Heart left ventricle (tissue), 16 donors: ENCODE results near the gene MAPK1IP1L. TPM values are rescaled to one million over a fixed set of nuclear protein-coding genes. Genes with fewer than 3 reads are reported as not detected.
"Not testable (repeated sequence)": the region's sequence is repeated elsewhere in the genome, so short reads cannot be mapped to it uniquely, and the experiment has no call there.

Source experiments
- ATAC-seq, 4 donors: fragments of 200-7000 bp; cut with Tn5 transposase; one replicate each; pipeline ENCODE4 v1.9.1; 2020 to 2022; ENCODE audit warnings: moderate library complexity in 4 of 4, mild to moderate bottlenecking in 3 of 4, moderate number of reproducible peaks in 1 of 4
- DNase-seq, 5 donors: peaks; one replicate each; pipeline ENCODE4 v3.0.0-alpha.2; 2020
- H3K27ac ChIP-seq, 12 donors: fragments of 200-600 bp; sonication (generic) in 4 of 12; one replicate each; pipeline versions ENCODE4 v1.5.0 to v1.8.0; 2016 to 2022; ENCODE audit warnings: mild to moderate bottlenecking in 2 of 12
- H3K27me3 ChIP-seq, 9 donors: fragments of 200-600 bp; sonication (generic) in 2 of 9; one replicate each; pipeline versions ENCODE4 v1.5.1 to v1.8.0; 2016 to 2022; ENCODE audit warnings: mild to moderate bottlenecking in 3 of 9
- H3K36me3 ChIP-seq, 9 donors: fragments of 200-600 bp; sonication (generic) in 2 of 9; one replicate each; pipeline versions ENCODE4 v1.5.0 to v1.8.0; 2018 to 2022; ENCODE audit warnings: mild to moderate bottlenecking in 2 of 9
- H3K4me1 ChIP-seq, 12 donors: fragments of 200-600 bp; sonication (generic) in 4 of 12; one replicate each; pipeline versions ENCODE4 v1.5.0 to v1.8.0; 2016 to 2022; ENCODE audit warnings: mild to moderate bottlenecking in 3 of 12
- H3K4me3 ChIP-seq, 12 donors: fragments of 200-600 bp; sonication (generic) in 4 of 12; one replicate each; pipeline versions ENCODE4 v1.5.0 to v1.8.0; 2017 to 2022; ENCODE audit warnings: mild to moderate bottlenecking in 9 of 12, moderate library complexity in 4 of 12
- H3K9me3 ChIP-seq, 12 donors: fragments of 200-600 bp; sonication (generic) in 4 of 12; one replicate each; pipeline versions ENCODE4 v1.5.0 to v1.8.0; 2016 to 2022; ENCODE audit warnings: mild to moderate bottlenecking in 1 of 12
- CTCF ChIP-seq, 12 donors: fragments of 200-600 bp; sonication (generic) in 4 of 12; IDR thresholded peaks; one replicate each; pipeline versions ENCODE4 v1.5.0 to v1.8.0; 2018 to 2022; ENCODE audit warnings: antibody characterized with exemption in 12 of 12, mild to moderate bottlenecking in 5 of 12
- POLR2A ChIP-seq, 2 donors: fragments of 450-650 bp; IDR thresholded peaks; one replicate each; pipeline ENCODE4 v1.6.1; 2017; ENCODE audit warnings: antibody characterized with exemption in 2 of 2, mild to moderate bottlenecking in 2 of 2, moderate library complexity in 2 of 2
- WGBS, 4 donors: extraction: QIAGEN DNeasy Blood & Tissue Kit in 2 of 4; methylation state at CpG; one replicate each; pipeline versions ENCODE4 v1.1.5 to v1.1.7; 2013 to 2018; 5-methylcytosine and 5-hydroxymethylcytosine counted together
- intact Hi-C, 10 donors: fragments of 100-400 bp; cut with DNase I; formaldehyde crosslinking; loops; one replicate each; pipeline versions ENCODE4 v1.11.1 to v1.14.2; 2022
- polyA plus RNA-seq, 2 donors: library from polyadenylated mRNA; stranded (reverse); fragments of 200-250 nt; gene quantifications; one replicate each; pipeline ENCODE4 v1.2.3, GENCODE V29; 2013
- total RNA-seq, 9 donors: library from RNA; depleted of rRNA in 2 of 9; stranded (reverse); fragments of >200 nt in 2 of 9; fragmentation: NEBNext Ultra II Directional in 3 of 9; extraction: Animal tissue kit (Norgen Biotek cat#: 25700) in 3 of 9; gene quantifications; one replicate each; pipeline versions ENCODE4 v1.1.0 to v1.2.4, GENCODE V29; 2016 to 2023
- donor health status: ischemic (EF 13 %, LVEDD 7.1; RV severe dilation, severe dysfunction).
- donor health status: healthy with polysubstance abuse.
- donor health status: DM: no; HTN: yes; CAD: no.
- donor health status: DM: no; HTN: no; CAD: no.
- donor health status: ischemic (EF 25% LVEDD 6.9; RV normal size, moderate dysfunction).
- donor health status: ischemic (EF 25% LVEDD 5.7; RV mildly dilated, moderate dysfunction).
- donor health status: healthy.
- donor health status: DM: yes; HTN: yes; CAD: no.
- donor health status: ischemic (EF 35%, LVEDD 5.7; RV mildly dilated, moderate dysfunction).
- donor health status: nonischemic (EF 11% LVEDD 7.7; RV severe dilation, severe dysfunction).
- donor health status: DM: yes; HTN: yes; CAD: no.
- donor health status: PGD.
- donor health status: ischemic (EF 29% LVEDD 5.4; RV normal size, mild dysfunction).
- donor health status: nonischemic (EF 23%, LVEDD 6.1; RV moderate dilation, normal function).

MAPK1IP1L gene
- total and polyA plus RNA-seq, 11 donors, result 23.8 to 159 (median 77.5) TPM

DNA sequence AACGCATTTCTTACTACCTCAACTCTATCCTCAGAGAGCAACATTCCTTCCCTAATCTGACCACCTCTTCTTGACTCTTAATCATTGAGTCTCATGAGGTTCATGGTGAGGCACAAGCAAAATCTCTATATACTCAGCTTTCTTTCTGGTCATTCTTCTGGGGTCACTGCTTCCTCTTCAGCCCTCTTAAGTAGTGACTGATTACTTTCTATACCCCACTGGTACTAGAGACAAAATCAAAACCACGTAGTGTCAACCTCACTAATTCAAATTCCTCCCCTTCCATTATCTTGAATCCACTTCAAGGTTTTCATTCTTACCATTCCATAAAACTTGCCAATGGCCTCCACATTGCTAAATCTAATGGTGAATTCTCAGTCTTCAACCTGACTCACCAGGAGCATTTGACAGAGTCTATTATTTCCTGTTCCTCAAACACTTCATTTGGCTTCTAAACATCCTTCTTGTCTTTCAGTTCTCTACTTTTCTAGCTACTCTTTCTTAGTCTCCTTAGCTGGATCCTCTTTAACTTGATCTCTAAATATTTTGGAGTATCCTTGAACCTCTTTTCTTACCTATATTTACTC, 31.4 kb upstream of the MAPK1IP1L start:
- Histone ChIP-seq H3K4me3 (no peak overlapping the region), H3K36me3 (no peaks in the 10 kb centered on the region), H3K27me3 (no peaks in the 10 kb centered on the region), H3K4me1 (no peaks in the 10 kb centered on the region), H3K9me3 (no peaks in the 10 kb centered on the region), H3K27ac (no peak overlapping the region)
- no peak for DNase-seq
- WGBS, 4 donors, result 72 to 83% (median 79%) methylated on average over 2 of the region's 2 CpGs
- intact Hi-C loops, result no loop called here
- TF ChIP-seq POLR2A (IDR thresholded peaks at IDR 0.05) (no peak), CTCF (IDR thresholded peaks at IDR 0.05) (no peak)
- ATAC-seq, result no peak

- H3K27me3 ChIP-seq, H3K4me3 ChIP-seq, H3K9me3 ChIP-seq, ATAC-seq, intact Hi-C loops, H3K36me3 ChIP-seq, DNase-seq, H3K27ac ChIP-seq: not testable (repeated sequence)
- 87 to 91% (median 89%) methylated on average over 2 to 3 of the region's 5 CpGs for WGBS, 4 donors
- H3K4me1 ChIP-seq, result peaks cover 0 to 30% (median 19%) of the 10 kb centered on the region in 12 donors
Observed at GRCh38 chr14:55024365-55024764, 27.1 kb upstream of the MAPK1IP1L start.

DNA sequence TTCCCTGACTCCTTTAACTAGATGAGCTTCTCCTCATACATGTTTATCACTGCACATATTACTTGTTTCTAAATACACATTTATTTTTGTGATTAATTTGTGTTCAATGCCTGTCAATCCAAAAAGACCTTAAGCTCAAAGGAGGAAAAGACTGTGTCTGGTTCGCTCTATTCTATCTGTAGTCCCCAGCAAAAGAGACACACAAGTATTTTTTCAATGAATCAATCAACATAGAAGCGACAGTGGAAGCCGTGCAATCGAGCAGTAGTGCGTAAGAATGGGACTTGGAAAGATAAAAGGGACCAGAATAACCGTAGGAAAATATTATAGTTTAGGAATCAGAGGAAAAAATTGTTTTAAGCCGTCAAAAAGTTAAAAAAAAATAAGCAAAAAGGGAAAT, 25.5 kb upstream of the MAPK1IP1L start:
- peaks cover 0 to 46% (median 21%) of the 10 kb centered on the region in 12 donors for H3K4me1 ChIP-seq
- TF ChIP-seq CTCF (IDR thresholded peaks at IDR 0.05), result no peak
- no peak for TF ChIP-seq POLR2A (IDR thresholded peaks at IDR 0.05)
- DNase-seq (no peak), ATAC-seq (no peak)
- no peaks in the 10 kb centered on the region for H3K27me3 ChIP-seq
- no peaks in the 10 kb centered on the region for H3K36me3 ChIP-seq
- intact Hi-C loops, result loop anchor here in 1 of 10 donors (2.0 kb wide), 1 partner anchor 25 kb away; the partner anchor contains the start of gene MAPK1IP1L
- no peak overlapping the region for H3K27ac ChIP-seq
- peak overlapping the region in 10 of 12 donors; percentile 56 to 91 (median 83) for H3K4me3 ChIP-seq
- no peaks in the 10 kb centered on the region for H3K9me3 ChIP-seq
- 27 to 29% (median 28%) methylated on average over 7 of the region's 7 CpGs for WGBS, 4 donors

DNA sequence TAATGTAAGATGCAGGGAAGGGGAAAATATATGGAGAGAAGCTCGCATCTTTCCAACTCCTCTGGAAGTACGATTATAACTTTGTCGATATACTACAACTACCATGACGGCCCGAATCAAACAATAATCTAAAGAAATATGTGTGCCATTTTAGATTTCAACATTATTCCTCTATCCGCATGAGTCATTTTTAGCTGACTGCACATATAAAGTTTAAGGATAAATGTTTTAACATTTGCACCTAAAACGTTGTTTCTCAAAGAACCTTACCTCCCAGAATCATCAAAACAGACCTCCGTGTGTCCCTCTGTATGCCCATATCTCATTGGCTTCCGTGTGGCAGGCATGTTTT, 25.0 kb upstream of the MAPK1IP1L start:
- peak overlapping the region in 11 of 12 donors; percentile 70 to 92 (median 87) for H3K27ac ChIP-seq
- no peak for TF ChIP-seq POLR2A (IDR thresholded peaks at IDR 0.05)
- no peak for TF ChIP-seq CTCF (IDR thresholded peaks at IDR 0.05)

More for the DNA sequence above, 25.0 kb upstream of the MAPK1IP1L start:
- Histone ChIP-seq H3K9me3 (no peaks in the 10 kb centered on the region), H3K4me3 (peak overlapping the region; percentile 56 to 92 (median 83)), H3K4me1 (peaks cover 0 to 51% (median 23%) of the 10 kb centered on the region in 12 donors), H3K27me3 (no peaks in the 10 kb centered on the region), H3K36me3 (no peaks in the 10 kb centered on the region)
- WGBS, 4 donors, result 2 to 3% (median 2%) methylated on average over 9 of the region's 9 CpGs
- intact Hi-C loops, result loop anchor here in 1 of 10 donors (2.0 kb wide), 1 partner anchor 24 kb away; the partner anchor contains the start of gene MAPK1IP1L
- DNase-seq (no peak), ATAC-seq (no peak)
